ENCODE results near the gene CAMK1.

The CAMK1 gene

DNA sequence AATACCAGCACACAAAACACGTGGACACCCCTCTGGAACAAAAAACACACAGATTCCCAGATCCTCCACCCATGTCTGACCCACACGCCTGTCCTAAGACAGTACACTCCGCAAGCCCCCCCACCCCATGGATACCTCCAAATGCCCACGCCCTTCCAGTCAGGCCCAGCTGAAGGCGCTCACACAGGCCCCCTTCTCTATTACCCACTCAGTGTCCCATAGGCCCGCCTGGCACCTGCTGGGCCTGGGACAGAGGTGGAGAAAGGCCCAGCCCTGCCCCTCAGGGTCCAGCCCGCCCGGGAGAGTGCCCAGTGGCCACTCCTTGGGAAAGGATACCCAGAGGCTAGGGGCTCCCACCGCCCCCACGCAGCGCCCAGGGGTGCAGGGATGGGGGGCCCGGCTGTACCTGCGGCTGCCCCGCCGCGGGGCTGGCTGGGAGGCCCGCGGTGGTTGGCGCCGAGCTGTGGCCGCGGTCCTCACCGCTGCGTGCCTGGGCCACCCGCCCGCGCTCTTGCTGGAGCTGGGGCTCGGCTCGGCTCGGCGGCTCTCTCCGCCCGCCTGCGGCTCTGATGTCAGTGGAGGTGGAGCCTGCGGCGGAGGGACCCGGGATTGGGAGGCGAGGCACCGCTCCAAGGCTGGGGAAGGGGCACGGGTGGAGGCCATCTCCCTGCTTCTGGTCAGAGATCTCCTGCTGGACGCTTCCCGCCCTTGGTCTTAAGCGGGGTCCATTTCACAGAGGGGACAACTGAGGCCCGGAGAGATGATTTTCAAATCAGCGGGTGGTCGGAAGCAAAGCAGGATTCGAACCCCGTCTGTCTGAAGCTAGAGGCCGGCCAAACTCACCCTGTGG is at the start of gene CAMK1:
Gene CAMK1, minus strand, starts transcription at position 522 of the 850 bp plus-strand sequence. CDS start 2,198 bp downstream, outside the sequence.
- peak; percentile 80 for DNase-seq

- no peak for DNase-seq
These were observed 49.1 kb upstream of the CAMK1 start for GRCh38 chr3:9818666-9819335.

DNA sequence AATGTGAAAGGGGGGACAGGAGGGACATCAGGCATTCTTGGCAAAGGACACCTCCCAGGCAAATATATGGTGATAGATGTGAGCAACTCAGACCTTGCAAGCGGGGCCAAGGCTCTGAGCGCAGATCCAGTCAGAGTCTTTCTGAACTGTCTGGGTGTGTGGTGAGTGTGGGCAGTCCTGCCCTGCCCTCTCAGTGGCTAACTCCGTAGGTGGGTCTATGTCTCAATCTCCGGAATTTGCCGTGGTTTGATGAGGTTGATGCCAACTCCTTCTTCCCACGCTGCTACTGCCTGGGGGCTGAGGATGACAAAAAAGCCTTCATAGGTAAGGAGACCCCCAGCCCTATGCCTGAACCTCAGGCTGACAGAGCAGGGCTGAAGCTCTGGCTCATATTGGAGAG is 47.7 kb upstream of the CAMK1 start:
- DNase-seq, result no peak

DNA sequence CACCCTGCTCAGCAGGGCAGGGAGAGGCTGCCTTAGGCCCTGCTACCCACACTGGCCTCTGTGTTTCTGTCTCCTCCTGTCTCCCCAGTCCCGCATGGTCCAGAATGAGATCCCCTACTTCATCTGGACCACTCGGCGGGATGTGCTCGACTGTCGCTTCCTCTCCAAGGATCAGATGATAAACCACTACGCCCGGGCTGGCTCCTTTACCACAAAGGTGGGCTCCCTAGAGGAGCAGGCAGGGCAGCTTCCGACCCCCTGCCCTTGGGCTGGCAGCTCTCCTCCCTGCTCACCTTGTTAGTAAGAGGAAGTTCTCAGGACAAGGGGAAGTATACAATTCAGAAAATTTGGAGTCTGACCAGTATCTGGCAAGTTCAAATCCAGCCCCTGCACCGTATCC is 46.2 kb upstream of the CAMK1 start:
- DNase-seq, result no peak

DNA sequence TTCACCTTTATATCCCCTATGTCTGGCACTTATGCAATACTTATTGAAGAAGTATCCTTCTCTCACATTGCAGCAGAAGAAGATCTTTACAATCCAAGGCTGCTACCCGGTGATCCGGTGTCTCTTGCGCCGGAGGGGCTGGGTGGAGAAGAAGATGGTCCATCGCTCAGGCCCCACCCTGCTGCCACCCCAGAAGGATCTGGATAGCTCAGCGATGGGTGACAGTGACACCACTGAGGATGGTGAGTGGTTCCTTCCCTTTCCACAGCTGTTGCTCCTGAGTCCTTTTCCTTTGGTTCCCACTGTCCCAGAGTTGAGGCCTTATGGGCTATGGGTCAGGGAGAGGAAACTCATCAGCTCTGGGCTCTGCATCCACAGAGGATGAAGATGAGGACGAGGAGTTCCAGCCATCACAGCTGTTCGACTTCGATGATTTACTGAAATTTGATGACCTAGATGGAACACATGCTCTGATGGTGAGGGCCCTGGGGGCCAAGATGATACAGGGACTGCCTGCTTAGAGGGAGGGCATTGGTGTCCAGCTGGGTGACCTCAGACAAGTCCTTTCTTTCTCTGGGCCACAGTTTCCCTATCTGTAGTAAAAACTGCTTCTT is 43.2 kb upstream of the CAMK1 start:
- DNase-seq, result no peak

DNA sequence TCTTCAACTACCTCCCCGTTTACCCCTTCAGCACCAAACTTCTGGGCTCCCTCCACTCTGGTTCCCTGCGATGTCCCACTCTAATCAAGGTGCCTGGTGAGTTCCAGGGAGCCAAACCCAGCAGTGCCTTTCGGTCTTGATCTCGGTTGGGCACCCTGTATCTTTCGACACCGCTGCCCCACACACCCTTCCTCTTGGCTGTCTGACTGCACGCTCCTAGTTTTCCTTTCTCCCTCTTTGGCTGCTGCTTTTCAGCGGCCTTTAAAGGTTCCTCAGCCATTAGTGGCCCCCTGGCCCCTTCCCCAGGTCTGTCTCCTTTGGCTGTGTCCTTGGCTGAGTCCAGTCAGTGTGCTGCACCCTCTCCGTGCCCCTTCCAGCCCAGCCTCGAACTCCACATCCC is 41.1 kb upstream of the CAMK1 start:
- DNase-seq, result no peak

- DNase-seq, result peak; percentile 74
These were observed 40.7 kb upstream of the CAMK1 start for GRCh38 chr3:9810433-9810770.

DNA sequence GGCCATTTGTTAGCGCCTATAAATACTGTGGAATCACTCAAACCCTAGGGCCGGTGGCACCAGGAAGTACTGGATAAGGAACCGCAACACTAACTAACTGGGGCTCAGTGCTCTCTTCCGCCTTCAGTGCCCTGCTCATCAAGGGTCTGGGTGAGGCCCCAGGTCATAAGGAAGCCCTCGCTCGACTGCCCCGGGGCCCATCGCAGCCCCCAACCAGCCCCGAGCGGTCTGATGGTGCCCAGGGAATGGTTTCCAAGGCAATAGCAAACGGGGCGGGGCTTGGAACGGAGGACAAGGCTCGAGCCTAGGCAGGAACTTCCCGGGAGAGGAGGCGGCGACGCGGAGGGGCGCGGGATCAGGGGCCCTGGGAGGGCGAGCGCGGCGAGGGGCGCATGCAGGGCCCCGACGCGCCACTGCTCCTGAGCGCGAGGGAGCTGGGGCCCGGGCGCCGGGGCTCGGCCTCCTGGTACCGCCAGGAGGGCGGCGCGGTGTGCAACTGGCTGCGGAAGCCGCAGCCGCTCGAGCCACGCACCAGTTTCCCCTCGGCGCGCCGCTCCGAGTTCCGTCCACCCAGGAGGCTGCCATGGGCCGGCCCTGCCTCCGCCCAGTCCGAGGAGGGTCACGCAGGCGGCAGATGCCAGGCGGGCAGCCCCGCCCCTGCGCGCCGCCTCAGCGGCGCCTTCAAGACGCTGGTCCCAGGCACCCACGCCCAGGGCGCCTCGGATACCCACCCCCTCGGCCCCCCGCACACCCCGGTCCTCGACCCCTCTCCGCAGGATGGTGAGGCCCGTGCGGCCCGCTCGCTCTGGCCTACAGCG is 40.1 kb upstream of the CAMK1 start, which contains the start of gene TTLL3:
Gene TTLL3, plus strand, starts transcription at position 648 of the 818 bp plus-strand sequence. CDS start 400 bp downstream, outside the sequence.
- DNase-seq, result peak; percentile 83

- DNase-seq, result peak; percentile 13
These were observed 39.5 kb upstream of the CAMK1 start for GRCh38 chr3:9809239-9809614.

GRCh38 chr3:9808345-9809037 is 38.7 kb upstream of the CAMK1 start:
- no peak for DNase-seq

DNA sequence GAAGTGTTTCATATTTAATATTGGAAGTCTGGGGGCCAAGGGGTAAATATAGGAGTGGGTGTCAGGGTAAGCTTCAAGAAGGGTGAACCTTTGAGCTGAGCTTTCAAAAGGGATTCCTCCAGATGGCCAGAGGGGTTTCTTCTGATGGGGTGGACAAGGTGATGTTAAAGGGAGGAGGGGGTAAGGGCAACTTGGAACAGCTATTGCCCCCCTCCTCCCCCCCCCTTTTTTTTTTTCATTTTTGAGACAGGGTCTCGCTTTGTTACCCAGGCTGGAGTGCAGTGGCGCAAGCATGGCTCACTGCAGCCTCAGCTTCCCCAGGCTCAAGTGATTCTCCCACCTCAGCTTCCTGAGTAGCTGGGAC is 38.2 kb upstream of the CAMK1 start:
- DNase-seq, result no peak

GRCh38 chr3:9806688-9807589 is 37.2 kb upstream of the CAMK1 start:
- no peak for DNase-seq

GRCh38 chr3:9806137-9806536 is 36.4 kb upstream of the CAMK1 start:
- no peak for DNase-seq

DNA sequence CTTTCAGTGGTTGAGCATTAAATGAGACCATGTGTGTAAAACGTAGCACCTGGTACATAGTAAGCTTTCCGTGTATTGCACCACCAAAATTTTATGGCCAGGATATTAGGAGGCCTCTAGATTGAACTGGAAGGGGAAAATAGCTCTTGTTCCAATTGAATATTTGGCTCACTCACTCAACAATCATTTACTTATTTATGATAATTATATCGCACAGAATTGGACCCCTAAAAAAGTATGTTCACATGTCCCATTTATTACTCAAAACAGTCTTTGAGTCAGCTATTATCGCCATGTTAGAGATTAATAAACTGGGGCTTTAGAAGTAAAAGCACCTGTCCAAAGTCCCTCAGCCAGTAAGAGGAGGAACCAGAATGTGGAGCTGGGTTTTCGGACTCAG is 35.2 kb upstream of the CAMK1 start:
- no peak for DNase-seq

- DNase-seq, result no peak
These were observed 33.7 kb upstream of the CAMK1 start for GRCh38 chr3:9803494-9803893.

GRCh38 chr3:9800529-9800928 is 30.8 kb upstream of the CAMK1 start:
- DNase-seq, result no peak

- no peak for DNase-seq
These were observed 27.6 kb upstream of the CAMK1 start for GRCh38 chr3:9797196-9797945.

GRCh38 chr3:9795207-9795606 is 25.5 kb upstream of the CAMK1 start:
- DNase-seq, result no peak

GRCh38 chr3:9794400-9794799 is 24.7 kb upstream of the CAMK1 start:
- no peak for DNase-seq

GRCh38 chr3:9793161-9793781 is 23.5 kb upstream of the CAMK1 start:
- DNase-seq, result no peak

All from retina (tissue), 1 donor.